WTC11 (cell line): Measurements from ENCODE around the gene IFT20.

Experiments used
- CREB1 ChIP-seq: sonication (generic); formaldehyde crosslinking; IDR thresholded peaks from 2 replicates; pipeline ENCODE4 v1.8.0; 2023; ENCODE audit warnings: mild to moderate bottlenecking, missing genetic modification reagents
- ELF4 ChIP-seq: sonication (generic); formaldehyde crosslinking; IDR thresholded peaks from 2 replicates; pipeline ENCODE4 v1.8.1; 2022; ENCODE audit warnings: low read depth, mild to moderate bottlenecking, moderate library complexity, missing genetic modification reagents
- FOXJ3 ChIP-seq: sonication (generic); formaldehyde crosslinking; IDR thresholded peaks from 2 replicates; pipeline ENCODE4 v1.9.0; 2021; ENCODE audit warnings: missing genetic modification reagents, mild to moderate bottlenecking, borderline replicate concordance
- GTF2I ChIP-seq: fragments of 250-450 bp; sonication (Bioruptor Pico); conservative IDR thresholded peaks from 2 replicates; pipeline ENCODE4 v1.4.0; 2021; ENCODE audit warnings: mild to moderate bottlenecking
- NR3C1 ChIP-seq: sonication (generic); formaldehyde crosslinking; conservative IDR thresholded peaks from 2 replicates; pipeline ENCODE4 v1.8.1; 2023; ENCODE audit warnings: low read depth, mild to moderate bottlenecking, missing genetic modification reagents
- RELA ChIP-seq: sonication (generic); formaldehyde crosslinking; IDR thresholded peaks from 2 replicates; pipeline ENCODE4 v1.8.1; 2022; ENCODE audit warnings: missing genetic modification reagents, mild to moderate bottlenecking, borderline replicate concordance
- RORB ChIP-seq: fragments of 250-450 bp; sonication (Bioruptor Pico); IDR thresholded peaks from 2 replicates; pipeline ENCODE4 v1.9.0; 2021; ENCODE audit warnings: mild to moderate bottlenecking
- TF ChIP-seq, protein P1 (sequence below): fragments of 200-600 bp; IDR thresholded peaks from 2 replicates; pipeline ENCODE4 v1.8.0; 2022; ENCODE audit warnings: antibody characterized with exemption
- TF ChIP-seq, protein P2 (sequence below): sonication (generic); formaldehyde crosslinking; IDR thresholded peaks from 2 replicates; pipeline ENCODE4 v1.8.1; 2023; ENCODE audit warnings: mild to moderate bottlenecking, missing genetic modification reagents, moderate library complexity
- TF ChIP-seq, protein P3 (sequence below): sonication (generic); formaldehyde crosslinking; IDR thresholded peaks from 2 replicates; pipeline ENCODE4 v1.8.1; 2023; ENCODE audit warnings: mild to moderate bottlenecking, moderate library complexity, missing genetic modification reagents
- TF ChIP-seq, protein P4 (sequence below): sonication (generic); formaldehyde crosslinking; IDR thresholded peaks from 2 replicates; pipeline ENCODE4 v1.8.1; 2022; ENCODE audit warnings: low read depth, mild to moderate bottlenecking, moderate library complexity, missing genetic modification reagents, borderline replicate concordance

DNA sequence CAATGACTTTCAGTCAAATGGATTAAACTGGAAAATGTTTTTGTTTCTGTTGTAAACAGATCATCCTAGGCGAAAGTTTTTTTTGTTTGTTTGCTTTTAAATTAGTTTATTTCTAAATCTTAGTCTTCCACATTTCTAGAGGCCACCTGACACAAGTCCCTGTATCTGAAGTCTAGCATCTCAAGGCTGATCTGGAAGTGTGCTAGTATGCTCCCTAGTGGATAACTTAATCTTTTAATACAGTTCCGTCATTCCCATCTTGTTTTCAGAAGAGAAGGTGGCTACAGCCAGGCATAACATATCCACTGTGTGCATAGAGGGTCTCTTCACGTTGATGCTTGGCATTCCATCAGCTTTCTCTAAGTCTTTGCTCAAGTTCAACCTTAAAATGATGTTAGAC lies 7.6 kb downstream of the IFT20 start:
- TF ChIP-seq, protein P1, sequence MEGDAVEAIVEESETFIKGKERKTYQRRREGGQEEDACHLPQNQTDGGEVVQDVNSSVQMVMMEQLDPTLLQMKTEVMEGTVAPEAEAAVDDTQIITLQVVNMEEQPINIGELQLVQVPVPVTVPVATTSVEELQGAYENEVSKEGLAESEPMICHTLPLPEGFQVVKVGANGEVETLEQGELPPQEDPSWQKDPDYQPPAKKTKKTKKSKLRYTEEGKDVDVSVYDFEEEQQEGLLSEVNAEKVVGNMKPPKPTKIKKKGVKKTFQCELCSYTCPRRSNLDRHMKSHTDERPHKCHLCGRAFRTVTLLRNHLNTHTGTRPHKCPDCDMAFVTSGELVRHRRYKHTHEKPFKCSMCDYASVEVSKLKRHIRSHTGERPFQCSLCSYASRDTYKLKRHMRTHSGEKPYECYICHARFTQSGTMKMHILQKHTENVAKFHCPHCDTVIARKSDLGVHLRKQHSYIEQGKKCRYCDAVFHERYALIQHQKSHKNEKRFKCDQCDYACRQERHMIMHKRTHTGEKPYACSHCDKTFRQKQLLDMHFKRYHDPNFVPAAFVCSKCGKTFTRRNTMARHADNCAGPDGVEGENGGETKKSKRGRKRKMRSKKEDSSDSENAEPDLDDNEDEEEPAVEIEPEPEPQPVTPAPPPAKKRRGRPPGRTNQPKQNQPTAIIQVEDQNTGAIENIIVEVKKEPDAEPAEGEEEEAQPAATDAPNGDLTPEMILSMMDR = no peak
- TF ChIP-seq NR3C1 (CRISPR knock-in tag) = no peak
- TF ChIP-seq, protein P2, sequence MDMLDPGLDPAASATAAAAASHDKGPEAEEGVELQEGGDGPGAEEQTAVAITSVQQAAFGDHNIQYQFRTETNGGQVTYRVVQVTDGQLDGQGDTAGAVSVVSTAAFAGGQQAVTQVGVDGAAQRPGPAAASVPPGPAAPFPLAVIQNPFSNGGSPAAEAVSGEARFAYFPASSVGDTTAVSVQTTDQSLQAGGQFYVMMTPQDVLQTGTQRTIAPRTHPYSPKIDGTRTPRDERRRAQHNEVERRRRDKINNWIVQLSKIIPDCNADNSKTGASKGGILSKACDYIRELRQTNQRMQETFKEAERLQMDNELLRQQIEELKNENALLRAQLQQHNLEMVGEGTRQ = no peak
- TF ChIP-seq, protein P3, sequence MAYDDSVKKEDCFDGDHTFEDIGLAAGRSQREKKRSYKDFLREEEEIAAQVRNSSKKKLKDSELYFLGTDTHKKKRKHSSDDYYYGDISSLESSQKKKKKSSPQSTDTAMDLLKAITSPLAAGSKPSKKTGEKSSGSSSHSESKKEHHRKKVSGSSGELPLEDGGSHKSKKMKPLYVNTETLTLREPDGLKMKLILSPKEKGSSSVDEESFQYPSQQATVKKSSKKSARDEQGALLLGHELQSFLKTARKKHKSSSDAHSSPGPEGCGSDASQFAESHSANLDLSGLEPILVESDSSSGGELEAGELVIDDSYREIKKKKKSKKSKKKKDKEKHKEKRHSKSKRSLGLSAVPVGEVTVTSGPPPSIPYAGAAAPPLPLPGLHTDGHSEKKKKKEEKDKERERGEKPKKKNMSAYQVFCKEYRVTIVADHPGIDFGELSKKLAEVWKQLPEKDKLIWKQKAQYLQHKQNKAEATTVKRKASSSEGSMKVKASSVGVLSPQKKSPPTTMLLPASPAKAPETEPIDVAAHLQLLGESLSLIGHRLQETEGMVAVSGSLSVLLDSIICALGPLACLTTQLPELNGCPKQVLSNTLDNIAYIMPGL (CRISPR knock-in tag) = no peak
- no peak for TF ChIP-seq GTF2I
- no peak for TF ChIP-seq ELF4 (CRISPR knock-in tag)
- TF ChIP-seq RELA = no peak
- no peak for TF ChIP-seq CREB1 (CRISPR knock-in tag)
- no peak for TF ChIP-seq FOXJ3 (CRISPR knock-in tag)
- TF ChIP-seq RORB (CRISPR knock-in tag) = no peak
- TF ChIP-seq, protein P4, sequence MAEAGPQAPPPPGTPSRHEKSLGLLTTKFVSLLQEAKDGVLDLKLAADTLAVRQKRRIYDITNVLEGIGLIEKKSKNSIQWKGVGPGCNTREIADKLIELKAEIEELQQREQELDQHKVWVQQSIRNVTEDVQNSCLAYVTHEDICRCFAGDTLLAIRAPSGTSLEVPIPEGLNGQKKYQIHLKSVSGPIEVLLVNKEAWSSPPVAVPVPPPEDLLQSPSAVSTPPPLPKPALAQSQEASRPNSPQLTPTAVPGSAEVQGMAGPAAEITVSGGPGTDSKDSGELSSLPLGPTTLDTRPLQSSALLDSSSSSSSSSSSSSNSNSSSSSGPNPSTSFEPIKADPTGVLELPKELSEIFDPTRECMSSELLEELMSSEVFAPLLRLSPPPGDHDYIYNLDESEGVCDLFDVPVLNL (CRISPR knock-in tag) = no peak
